GM19467 (cell line): ENCODE measurements around the gene PKD2L1.
"Not testable (repeated sequence)": the region's sequence is repeated elsewhere in the genome, so short reads cannot be mapped to it uniquely, and the experiment has no call there.

Experiments
- ATAC-seq: cut with Tn5 transposase; IDR thresholded peaks from one replicate; pipeline ENCODE4 v1.9.1; 2021; ENCODE audit warnings: mild to moderate bottlenecking, moderate library complexity; ENCODE audit not compliant: unreplicated experiment

Gene PKD2L1

GRCh38 chr10:100288196-100288595 is 41.8 kb downstream of the PKD2L1 start:
- no peak for ATAC-seq

DNA sequence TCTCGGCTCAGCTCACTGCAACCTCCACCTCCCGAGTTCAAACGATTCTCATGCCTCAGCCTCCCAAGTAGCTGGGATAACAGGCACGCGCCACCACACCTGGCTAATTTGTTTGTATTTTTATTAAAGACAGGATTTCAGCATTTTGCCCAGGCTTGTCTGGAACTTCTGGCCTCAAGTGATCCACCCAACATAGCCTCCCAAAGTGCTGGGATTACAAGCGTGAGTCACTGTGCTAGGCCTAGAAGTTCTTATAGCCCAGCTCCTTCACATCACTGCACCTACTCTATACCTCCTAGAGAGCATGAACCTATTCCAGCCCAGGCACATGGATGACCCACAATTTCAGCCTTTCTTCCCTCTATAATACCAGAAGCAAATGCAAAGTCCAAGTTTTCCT is 42.3 kb downstream of the PKD2L1 start:
- ATAC-seq: no peak

- ATAC-seq: peak; percentile 88
These were observed 43.7 kb downstream of the PKD2L1 start, which contains the start of gene BLOC1S2 for GRCh38 chr10:100286051-100287033. BLOC1S2 (minus strand) TSS chr10:100286680; CDS start chr10:100286659, 21 bp downstream.

- ATAC-seq: not testable (repeated sequence)
These were observed 44.7 kb downstream of the PKD2L1 start for GRCh38 chr10:100285326-100285725.

DNA sequence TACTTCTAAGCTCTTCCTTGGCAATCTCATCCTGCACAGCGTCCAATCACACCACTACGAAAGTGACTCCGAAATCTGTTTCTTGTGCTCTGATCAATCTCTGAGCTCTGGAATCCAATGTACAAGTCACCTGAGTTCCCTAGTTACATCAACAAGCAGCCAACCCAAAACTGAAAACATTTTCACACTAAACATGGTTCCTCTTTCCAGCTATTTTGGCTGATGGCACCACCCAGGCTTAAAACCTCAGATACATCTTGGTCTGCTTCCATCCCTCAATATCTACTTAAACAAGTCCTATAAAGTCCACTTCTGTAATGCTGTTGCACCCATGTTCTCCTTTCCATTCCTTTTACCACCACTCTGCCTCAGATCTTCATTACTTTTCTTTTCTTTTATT is 47.1 kb downstream of the PKD2L1 start:
- no peak for ATAC-seq

DNA sequence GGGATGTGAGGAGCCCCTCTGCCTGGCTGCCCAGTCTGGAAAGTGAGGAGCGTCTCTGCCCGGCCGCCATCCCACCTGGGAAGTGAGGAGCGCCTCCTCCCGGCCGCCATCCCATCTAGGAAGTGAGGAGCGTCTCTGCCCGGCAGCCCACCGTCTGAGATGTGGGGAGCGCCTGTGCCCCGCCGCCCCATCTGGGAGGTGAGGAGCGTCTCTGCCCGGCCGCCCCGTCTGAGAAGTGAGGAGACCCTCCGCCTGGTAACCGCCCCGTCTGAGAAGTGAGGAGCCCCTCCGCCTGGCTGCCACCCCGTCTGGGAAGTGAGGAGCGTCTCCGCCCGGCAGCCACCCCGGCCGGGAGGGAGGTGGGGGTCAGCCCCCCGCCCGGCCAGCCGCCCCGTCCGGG is 53.1 kb downstream of the PKD2L1 start:
- not testable (repeated sequence) for ATAC-seq

DNA sequence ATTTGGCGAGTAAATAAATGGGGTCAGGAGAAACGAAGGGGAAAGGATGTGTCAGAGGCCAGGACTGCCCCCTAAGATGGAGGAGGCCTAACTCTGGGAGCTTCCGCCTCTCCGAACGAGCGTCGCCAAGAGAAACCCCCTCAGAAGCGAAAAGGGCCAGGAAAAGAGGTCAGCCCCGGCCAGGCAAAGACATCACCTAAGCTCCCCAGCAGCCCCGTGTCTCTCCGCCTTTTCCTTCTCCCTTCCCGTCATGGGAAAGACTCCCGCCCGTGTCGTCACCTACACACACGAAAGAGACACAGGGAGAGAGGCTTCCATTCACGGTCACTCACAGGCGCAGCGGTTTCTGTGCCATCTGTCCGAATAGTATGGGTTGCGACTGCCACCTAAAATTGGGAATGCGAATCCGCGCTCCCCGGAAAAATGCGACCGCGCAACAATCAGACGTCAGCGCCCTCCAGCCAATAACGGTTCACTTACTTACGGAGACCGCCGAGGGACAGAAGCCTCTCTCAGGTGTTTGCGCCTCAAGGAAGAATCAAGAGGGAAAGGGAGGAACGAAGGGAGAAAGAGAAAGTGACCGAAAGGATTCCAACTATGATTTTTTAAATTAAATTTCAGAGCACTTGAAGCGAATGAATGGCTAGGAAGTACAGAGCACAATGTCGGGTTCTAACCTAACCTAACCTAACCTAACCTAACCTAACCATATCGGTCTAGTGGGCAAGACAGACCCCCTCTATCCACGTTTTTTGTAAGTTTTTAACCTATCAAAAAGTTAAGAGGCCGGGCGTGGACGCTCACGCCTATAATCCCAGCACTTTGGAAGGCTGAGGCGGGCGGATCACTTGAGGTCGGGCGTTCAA is 62.6 kb downstream of the PKD2L1 start, which contains the start of gene CWF19L1:
TSS of gene CWF19L1 (minus strand) at position 400 of the 866 bp plus-strand sequence. CDS start at position 355, 45 bp downstream.
- ATAC-seq: peak; percentile 68

DNA sequence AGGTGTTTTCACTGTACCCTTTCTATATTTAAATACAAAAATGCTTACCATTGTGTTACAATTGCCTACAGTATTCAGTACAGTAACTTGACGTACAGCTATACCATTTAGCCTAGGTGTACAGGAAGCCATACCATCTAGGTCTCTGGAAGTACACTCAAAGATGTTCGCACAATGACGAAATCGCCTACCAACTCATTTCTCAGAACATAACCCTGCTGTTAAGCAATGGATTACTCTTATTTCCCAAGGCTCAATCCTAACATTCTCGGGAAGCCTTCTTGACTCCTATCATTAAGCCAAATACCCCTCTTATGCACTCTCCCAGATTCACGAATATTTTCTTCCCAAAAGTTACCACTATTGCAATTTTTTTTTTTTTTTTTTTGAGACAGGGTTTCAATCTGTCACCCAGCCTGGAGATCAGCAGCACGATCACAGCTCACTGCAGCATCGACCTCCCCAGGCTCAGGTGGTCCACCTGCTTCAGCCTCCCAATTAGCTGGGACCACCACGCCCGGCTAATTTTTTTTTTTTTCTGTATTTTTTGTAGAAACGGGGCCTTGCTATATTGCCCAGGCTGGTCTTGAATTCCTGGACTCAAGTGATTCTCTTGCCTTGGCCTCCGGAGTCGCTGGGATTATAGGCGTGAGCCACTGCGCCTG is 64.1 kb downstream of the PKD2L1 start:
- no peak for ATAC-seq

DNA sequence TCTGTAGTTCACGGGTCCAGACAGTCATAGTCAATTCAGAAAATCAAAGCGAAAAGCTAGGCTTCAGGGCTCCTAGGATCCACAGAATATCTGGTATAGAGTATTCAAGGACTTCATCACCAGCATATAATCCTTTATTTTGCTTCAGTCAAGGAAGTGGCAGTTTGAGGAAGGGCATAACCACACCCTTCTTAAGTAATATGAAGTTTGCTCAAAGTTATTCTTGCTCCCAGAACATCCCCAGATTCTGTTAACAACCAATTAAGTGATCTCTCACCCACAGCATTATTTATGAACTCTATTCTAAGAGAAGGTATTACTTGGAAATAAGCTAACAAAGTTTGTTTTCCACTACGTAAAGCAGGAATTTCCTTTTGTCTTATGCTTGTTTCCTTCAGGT is 75.8 kb downstream of the PKD2L1 start:
- no peak for ATAC-seq

DNA sequence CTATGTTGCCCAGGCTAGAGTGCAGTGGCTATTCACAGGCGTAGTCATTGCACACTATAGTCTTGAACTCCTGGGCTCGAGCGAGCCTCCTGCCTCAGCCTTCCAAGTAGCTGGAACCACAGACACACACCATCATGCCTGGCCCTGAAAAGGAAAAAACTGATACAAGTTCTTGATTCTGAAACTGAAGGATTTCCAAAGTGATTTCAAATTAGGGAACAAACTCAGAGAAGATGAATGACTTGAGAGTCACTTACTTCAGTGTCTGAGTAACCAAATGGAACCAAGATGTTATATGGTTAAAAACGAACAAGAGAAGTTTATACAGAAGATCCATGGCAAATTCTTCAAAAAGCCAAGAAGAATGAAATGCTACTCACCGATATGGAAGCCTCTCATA is 77.0 kb downstream of the PKD2L1 start:
- no peak for ATAC-seq

DNA sequence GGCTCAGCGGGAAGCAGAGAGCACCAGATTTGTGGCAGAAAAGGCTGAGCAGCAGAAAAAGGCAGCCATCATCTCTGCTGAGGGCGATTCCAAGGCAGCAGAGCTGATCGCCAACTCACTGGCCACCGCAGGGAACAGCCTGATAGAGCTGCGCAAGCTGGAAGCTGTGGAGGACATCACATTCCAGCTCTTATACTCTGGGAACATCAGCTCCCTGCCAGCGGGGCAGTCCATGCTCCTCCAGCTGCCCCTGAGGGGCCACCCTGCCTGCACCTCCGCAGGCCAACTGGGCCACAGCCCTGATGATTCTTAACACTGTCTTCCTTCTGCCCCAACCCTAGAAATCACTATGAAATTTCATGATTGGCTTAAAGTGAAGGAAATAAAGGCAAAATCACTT is 81.2 kb downstream of the PKD2L1 start:
- ATAC-seq: no peak

DNA sequence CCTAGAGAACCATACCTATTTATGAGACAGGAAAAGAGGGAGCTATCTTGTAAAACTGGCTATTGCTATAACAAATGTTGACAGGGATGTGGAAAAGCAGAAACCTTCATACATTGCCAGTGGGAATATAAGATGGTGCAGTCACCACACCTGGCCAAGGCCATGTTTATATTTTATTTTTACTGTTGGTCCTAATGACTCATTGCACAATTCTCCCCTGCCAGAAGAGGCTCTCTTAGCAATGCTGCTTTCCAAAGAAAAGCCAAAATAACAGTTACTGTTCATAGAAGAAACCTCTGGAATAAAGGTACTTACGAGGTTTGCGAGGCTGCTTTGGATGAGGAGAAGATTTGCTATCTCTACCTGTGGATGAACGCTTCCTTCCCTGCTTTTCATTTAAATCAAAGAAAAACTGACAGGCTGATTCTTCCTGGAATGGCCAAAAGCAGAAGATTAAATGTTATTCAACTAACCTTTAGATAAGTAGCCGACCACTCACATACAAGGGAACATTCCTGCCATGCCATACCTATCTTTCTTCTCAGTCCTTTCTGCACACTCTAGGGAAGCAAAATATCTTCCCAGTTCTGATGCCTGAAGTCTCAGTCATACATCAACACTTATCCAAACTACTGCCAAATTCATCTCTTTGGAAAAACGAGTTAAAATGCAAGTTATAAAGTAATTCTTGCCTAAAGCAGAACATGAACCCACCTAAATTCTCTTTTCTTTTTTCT is 84.4 kb downstream of the PKD2L1 start:
- no peak for ATAC-seq

DNA sequence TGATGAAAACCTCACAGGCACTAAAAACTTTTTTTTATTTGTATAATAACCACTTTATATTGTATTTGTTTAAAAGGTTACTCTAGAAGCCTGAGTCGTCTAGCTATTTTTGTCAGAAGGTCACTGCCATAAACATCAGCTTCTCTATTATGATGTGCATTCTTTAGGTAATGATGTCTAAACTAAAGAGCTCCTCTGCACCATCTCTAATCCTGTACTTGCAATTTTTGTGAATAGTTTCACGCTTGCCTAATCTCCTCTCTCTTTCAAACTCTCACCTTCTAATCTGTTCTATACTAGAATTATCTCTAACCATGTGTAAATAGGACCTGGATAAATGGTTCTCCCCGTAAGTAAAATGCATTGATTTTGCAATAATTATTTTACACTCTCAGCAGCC is 90.2 kb downstream of the PKD2L1 start:
- no peak for ATAC-seq

- ATAC-seq: no peak
These were observed 91.6 kb downstream of the PKD2L1 start for GRCh38 chr10:100238429-100238828.
